Mesothelial cell of epicardium (in vitro differentiated cells): ENCODE data around the gene ATP9A. TPM values are rescaled to one million over a fixed set of nuclear protein-coding genes. Genes with fewer than 3 reads are reported as not detected.

ENCODE experiments used
- DNase-seq, 2 experiments: peaks; one replicate each; pipeline ENCODE4 v3.0.0; 2021; ENCODE audit warnings: low spot score in 2 of 2; ENCODE audit not compliant: unreplicated experiment in 2 of 2
- H3K27ac Mint-ChIP-seq: 2 replicates; pipeline ENCODE4 v1.8.0; 2021; ENCODE audit warnings: mixed read lengths
- H3K27me3 Mint-ChIP-seq: 2 replicates; pipeline ENCODE4 v1.8.0; 2021; ENCODE audit warnings: low read depth, mixed read lengths
- H3K36me3 Mint-ChIP-seq: 2 replicates; pipeline ENCODE4 v1.8.0; 2021; ENCODE audit warnings: mixed read lengths
- H3K4me1 Mint-ChIP-seq: 2 replicates; pipeline ENCODE4 v1.8.0; 2021; ENCODE audit warnings: mixed read lengths
- H3K4me3 Mint-ChIP-seq: 2 replicates; pipeline ENCODE4 v1.8.0; 2021; ENCODE audit warnings: mild to moderate bottlenecking, moderate library complexity, mixed read lengths
- H3K9me3 Mint-ChIP-seq: 2 replicates; pipeline ENCODE4 v1.8.0; 2021; ENCODE audit warnings: mixed read lengths
- CTCF ChIP-seq: fragments of 200-600 bp; sonication (generic); IDR thresholded peaks from one replicate; pipeline ENCODE4 v1.5.0; 2021; ENCODE audit warnings: antibody characterized with exemption; ENCODE audit not compliant: unreplicated experiment
- total RNA-seq: library from RNA; stranded (reverse); gene quantifications from 3 replicates; pipeline ENCODE4 v1.2.1, GENCODE V29; 2021

The ATP9A gene
- total RNA-seq, 1 donor from 2014 or later: 80.0 TPM

GRCh38 chr20:51797357-51798025 lies 29.3 kb upstream of the ATP9A start:
- peak overlapping the region; percentile 44 for H3K4me3 Mint-ChIP-seq
- H3K9me3 Mint-ChIP-seq: no peaks in the 10 kb centered on the region
- no peaks in the 10 kb centered on the region for H3K27me3 Mint-ChIP-seq
- H3K27ac Mint-ChIP-seq: peak overlapping the region; percentile 79
- H3K36me3 Mint-ChIP-seq: no peaks in the 10 kb centered on the region
- DNase-seq: no peak
- peaks cover 47% of the 10 kb centered on the region for H3K4me1 Mint-ChIP-seq
- no peak for TF ChIP-seq CTCF

GRCh38 chr20:51796340-51796739 lies 28.1 kb upstream of the ATP9A start:
- peak overlapping the region; percentile 77 for H3K27ac Mint-ChIP-seq
- no peaks in the 10 kb centered on the region for H3K9me3 Mint-ChIP-seq
- TF ChIP-seq CTCF: no peak
- no peaks in the 10 kb centered on the region for H3K27me3 Mint-ChIP-seq
- H3K36me3 Mint-ChIP-seq: no peaks in the 10 kb centered on the region
- DNase-seq: no peak
- peaks cover 43% of the 10 kb centered on the region for H3K4me1 Mint-ChIP-seq
- no peak overlapping the region for H3K4me3 Mint-ChIP-seq

- Mint-ChIP-seq H3K27me3 (no peaks in the 10 kb centered on the region), H3K27ac (no peak overlapping the region), H3K4me1 (peaks cover 17% of the 10 kb centered on the region), H3K36me3 (peaks cover 22% of the 10 kb centered on the region), H3K9me3 (no peaks in the 10 kb centered on the region), H3K4me3 (no peak overlapping the region)
- DNase-seq: no peak
- no peak for TF ChIP-seq CTCF
Measured at GRCh38 chr20:51792960-51793359, 24.8 kb upstream of the ATP9A start.

DNA sequence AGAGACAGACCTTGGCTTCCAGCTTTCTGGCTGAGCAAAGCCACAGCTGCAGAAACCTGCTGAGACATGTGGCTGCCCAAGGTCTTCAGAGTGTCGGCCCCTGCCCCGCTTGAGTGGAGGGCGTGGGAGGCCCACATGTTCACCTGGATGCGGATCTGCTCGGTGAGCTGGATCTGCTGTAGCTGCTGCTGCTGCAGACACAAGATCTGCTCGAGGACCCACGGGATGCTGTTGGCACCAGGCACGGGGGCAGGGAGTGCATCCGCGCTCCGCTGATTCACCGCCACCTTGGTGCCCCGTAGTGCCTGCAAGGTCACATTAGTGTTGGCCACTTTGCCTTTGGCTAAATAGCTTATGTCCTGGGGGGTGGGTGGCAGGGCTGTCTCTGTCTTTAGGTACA lies 23.4 kb upstream of the ATP9A start:
- Mint-ChIP-seq H3K27ac (no peak overlapping the region), H3K4me3 (no peak overlapping the region), H3K36me3 (peaks cover 22% of the 10 kb centered on the region), H3K9me3 (no peaks in the 10 kb centered on the region), H3K27me3 (no peaks in the 10 kb centered on the region), H3K4me1 (peaks cover 5% of the 10 kb centered on the region)
- TF ChIP-seq CTCF: no peak
- DNase-seq: no peak

- TF ChIP-seq CTCF: no peak
- Mint-ChIP-seq H3K27me3 (no peaks in the 10 kb centered on the region), H3K4me1 (no peaks in the 10 kb centered on the region), H3K27ac (no peak overlapping the region), H3K36me3 (peaks cover 23% of the 10 kb centered on the region), H3K9me3 (no peaks in the 10 kb centered on the region), H3K4me3 (no peak overlapping the region)
- no peak for DNase-seq
Measured at GRCh38 chr20:51790256-51790655, 22.1 kb upstream of the ATP9A start.

DNA sequence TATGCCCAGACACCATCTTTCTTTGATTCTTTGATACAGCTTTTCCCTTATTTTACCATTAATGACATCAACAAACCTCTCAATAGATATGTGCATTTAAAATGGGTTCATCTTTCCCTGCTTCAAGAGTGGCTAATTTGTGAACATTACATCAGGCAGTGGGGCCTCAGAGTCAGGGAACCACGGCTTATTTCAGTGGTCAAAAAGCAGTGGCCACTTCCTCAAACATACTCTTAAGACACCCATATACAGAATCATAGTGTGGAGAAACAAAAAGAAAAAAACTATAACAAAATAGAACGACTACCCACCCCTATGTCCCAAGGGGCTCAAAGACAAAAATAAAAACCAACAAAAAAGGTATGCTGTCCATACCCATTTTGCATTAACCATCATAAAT lies 21.2 kb upstream of the ATP9A start:
- Mint-ChIP-seq H3K4me1 (no peaks in the 10 kb centered on the region), H3K27me3 (no peaks in the 10 kb centered on the region), H3K9me3 (no peaks in the 10 kb centered on the region), H3K4me3 (no peak overlapping the region), H3K27ac (no peak overlapping the region), H3K36me3 (peaks cover 26% of the 10 kb centered on the region)
- no peak for TF ChIP-seq CTCF
- no peak for DNase-seq
